ENCODE measurements around the gene TRANK1.
"Not testable (repeated sequence)": the region's sequence is repeated elsewhere in the genome, so short reads cannot be mapped to it uniquely, and the experiment has no call there.

Gene TRANK1

GRCh38 chr3:36907911-36908646, 36.8 kb downstream of the TRANK1 start:
- peak; percentile 66 for DNase-seq (ENCODE audit: low read depth)
- H3K4me3 ChIP-seq (ENCODE audit: low read depth, low read length), result peak overlapping the region; percentile 84
- TF ChIP-seq CTCF (IDR thresholded peaks at IDR 0.05; ENCODE audit: insufficient read depth, low read depth, low read length, missing control alignments), result no peak

- TF ChIP-seq CTCF (IDR thresholded peaks at IDR 0.05; ENCODE audit: insufficient read depth, low read depth, low read length, missing control alignments), result no peak
- no peak for DNase-seq (ENCODE audit: low read depth)
- no peak overlapping the region for H3K4me3 ChIP-seq (ENCODE audit: low read depth, low read length)
Observed at GRCh38 chr3:36906504-36907149, 38.2 kb downstream of the TRANK1 start.

- no peak for DNase-seq (ENCODE audit: low read depth)
- no peak for TF ChIP-seq CTCF (IDR thresholded peaks at IDR 0.05; ENCODE audit: insufficient read depth, low read depth, low read length, missing control alignments)
Observed at GRCh38 chr3:36905545-36905944, 39.3 kb downstream of the TRANK1 start.

GRCh38 chr3:36904641-36905040, 40.2 kb downstream of the TRANK1 start:
- DNase-seq (ENCODE audit: low read depth), result no peak
- TF ChIP-seq CTCF (IDR thresholded peaks at IDR 0.05; ENCODE audit: insufficient read depth, low read depth, low read length, missing control alignments), result peak; percentile 33
- no peak overlapping the region for H3K4me3 ChIP-seq (ENCODE audit: low read depth, low read length)

More at GRCh38 chr3:36905545-36905944, 39.3 kb downstream of the TRANK1 start:
- H3K4me3 ChIP-seq (ENCODE audit: low read depth, low read length), result no peak overlapping the region

GRCh38 chr3:36904065-36904464, 40.8 kb downstream of the TRANK1 start:
- not testable (repeated sequence) for H3K4me3 ChIP-seq (ENCODE audit: low read depth, low read length); DNase-seq (ENCODE audit: low read depth)

GRCh38 chr3:36903119-36903882, 41.6 kb downstream of the TRANK1 start:
- no peak overlapping the region for H3K4me3 ChIP-seq (ENCODE audit: low read depth, low read length)
- no peak for TF ChIP-seq CTCF (IDR thresholded peaks at IDR 0.05; ENCODE audit: insufficient read depth, low read depth, low read length, missing control alignments)
- peak; percentile 19 for DNase-seq (ENCODE audit: low read depth)

GRCh38 chr3:36901588-36901987, 43.3 kb downstream of the TRANK1 start:
- no peak overlapping the region for H3K4me3 ChIP-seq (ENCODE audit: low read depth, low read length)
- DNase-seq (ENCODE audit: low read depth), result no peak
- no peak for TF ChIP-seq CTCF (IDR thresholded peaks at IDR 0.05; ENCODE audit: insufficient read depth, low read depth, low read length, missing control alignments)
